Left renal pelvis (tissue), 4 donors: ENCODE data around the gene TASOR. TPM values are rescaled to one million over a fixed set of nuclear protein-coding genes. Genes with fewer than 3 reads are reported as not detected.

Experiments
- DNase-seq, 4 donors: peaks; one replicate each; pipeline ENCODE4 v3.0.0-alpha.2; 2013; ENCODE audit warnings: low read depth in 4 of 4, low spot score in 3 of 4
- polyA plus RNA-seq, 4 donors: library from polyadenylated mRNA; unstranded; fragments of 120-200 nt; gene quantifications; one replicate each; pipeline ENCODE4 v1.2.1, GENCODE V29; 2013; ENCODE audit not compliant: insufficient read length in 4 of 4

TASOR gene
- polyA plus RNA-seq, 4 donors: 73.2 to 81.4 (median 78.9) TPM

DNA sequence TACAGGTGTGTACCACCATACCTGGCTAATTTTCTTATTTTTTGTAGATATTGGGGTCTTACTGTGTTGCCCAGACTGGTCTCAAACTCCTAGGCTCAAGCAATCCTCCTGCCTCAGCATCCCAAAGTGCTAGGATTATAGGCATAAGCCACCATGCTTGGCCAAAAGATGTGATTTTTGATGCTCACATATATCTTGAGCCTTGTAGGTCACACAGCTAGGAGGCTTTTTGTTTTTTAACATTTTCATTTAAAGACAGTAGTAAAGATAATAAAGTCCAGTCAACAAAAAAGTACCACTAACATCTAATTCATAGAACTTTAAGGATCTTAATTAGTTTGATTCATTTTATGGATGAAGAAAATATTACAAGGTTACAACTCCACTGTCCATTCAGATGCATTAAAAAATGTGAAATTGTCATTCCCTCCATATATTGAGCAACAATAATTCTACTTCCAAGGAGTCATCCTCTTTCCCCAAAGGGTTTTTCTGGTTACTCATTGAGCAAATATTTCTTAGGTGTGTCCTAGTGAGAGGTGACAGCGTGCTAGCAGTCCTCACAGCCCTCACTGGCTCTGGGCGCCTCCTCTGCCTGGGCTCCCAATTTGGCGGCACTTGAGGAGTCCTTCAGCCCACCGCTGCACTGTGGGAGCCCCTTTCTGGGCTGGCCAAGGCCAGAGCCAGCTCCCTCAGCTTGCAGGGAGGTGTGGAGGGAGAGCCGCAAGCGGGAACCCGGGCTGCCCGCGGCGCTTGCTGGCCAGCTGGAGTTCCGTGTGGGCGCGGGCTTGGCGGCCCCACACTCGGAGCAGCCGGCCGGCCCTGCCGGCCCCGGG lies 8.3 kb upstream of the TASOR start:
- DNase-seq: no peak

DNA sequence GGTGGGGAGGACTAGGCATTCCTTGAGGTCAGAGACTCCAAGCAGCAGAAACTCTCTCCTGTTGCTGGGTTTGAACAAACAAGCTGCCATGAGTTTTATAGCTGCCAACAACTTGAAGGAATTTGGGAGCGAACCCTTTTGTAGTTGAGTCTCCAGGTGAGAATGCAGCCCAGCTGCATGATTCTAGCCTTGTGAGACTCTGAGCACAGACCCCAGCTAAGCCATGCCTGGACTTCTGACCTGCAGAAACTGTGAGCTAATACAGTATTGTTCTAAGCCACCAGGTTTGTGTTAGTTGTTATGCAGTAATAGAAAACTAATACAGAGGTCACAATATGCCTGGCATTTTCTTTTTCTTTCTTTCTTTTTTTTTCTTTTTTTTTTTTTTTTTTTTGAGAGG lies 6.2 kb upstream of the TASOR start:
- DNase-seq: no peak

DNA sequence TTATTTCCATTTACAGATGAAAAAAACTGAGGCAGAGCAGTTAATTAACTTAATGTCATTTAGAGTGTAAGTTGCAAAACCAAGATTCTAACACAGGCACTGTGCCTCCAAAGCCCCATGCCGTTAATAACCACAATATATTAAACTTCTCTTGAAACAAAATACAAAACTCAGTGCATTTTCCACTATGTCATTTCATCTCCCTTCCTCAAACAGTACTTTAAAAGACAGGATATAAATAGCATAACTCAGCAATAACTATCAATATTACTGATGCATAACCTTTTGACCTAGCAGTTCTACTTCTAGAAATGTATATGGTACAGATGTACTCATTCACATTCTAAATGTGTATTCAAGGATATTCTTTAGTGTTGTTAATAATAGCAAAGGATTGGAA lies 5.1 kb upstream of the TASOR start:
- DNase-seq: no peak

- no peak for DNase-seq
Measured at GRCh38 chr3:56684029-56684428, 964 bp upstream of the TASOR start.

GRCh38 chr3:56682462-56683121 lies 473 bp downstream of the TASOR start:
- DNase-seq: peak; percentile 42 to 70 (median 52)

- no peak for DNase-seq
Measured at GRCh38 chr3:56681984-56682461, 1.0 kb downstream of the TASOR start.

DNA sequence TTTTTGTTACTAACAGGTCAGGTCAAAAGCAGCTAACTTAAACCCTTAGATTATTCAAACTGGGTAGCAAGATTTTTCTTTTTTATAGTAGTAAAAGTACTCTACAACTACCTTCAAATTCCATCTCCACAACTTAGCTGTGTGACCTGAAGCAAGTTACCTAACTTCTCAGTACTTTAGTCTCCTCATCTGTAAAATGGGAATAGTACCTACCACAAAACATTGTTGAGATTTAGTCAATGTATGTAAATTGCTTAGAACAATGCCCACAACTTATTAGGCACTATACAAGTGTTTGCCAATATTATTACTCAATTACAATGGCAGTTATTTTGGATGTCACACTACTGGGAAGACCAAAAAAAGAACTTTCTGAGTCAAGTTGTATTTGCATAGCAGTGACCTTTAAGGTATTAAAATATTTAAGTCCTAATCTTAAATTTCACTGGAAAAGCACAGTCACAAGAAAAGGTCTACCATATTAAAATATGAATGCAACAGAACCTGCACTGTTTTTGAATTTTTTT lies 2.9 kb downstream of the TASOR start:
- no peak for DNase-seq

DNA sequence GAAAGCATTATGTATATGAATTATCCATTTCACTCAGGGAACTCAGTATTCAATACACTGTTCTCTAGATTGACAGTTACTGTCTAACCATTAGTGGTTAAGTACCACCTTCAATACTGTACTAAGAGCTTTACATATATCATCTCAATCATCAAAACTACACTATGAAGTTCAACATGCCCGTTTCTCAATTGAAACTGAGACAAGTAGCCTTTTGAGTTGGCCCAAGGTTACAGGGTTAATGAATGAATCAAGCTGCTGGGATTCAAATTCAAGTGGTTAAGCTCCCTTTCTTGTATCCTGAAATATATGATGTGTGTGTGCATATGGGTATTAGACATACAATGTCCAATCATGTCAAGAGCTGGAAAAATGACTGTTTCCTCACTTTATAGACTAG lies 5.8 kb downstream of the TASOR start:
- no peak for DNase-seq

GRCh38 chr3:56673781-56674457 lies 9.1 kb downstream of the TASOR start:
- no peak for DNase-seq

DNA sequence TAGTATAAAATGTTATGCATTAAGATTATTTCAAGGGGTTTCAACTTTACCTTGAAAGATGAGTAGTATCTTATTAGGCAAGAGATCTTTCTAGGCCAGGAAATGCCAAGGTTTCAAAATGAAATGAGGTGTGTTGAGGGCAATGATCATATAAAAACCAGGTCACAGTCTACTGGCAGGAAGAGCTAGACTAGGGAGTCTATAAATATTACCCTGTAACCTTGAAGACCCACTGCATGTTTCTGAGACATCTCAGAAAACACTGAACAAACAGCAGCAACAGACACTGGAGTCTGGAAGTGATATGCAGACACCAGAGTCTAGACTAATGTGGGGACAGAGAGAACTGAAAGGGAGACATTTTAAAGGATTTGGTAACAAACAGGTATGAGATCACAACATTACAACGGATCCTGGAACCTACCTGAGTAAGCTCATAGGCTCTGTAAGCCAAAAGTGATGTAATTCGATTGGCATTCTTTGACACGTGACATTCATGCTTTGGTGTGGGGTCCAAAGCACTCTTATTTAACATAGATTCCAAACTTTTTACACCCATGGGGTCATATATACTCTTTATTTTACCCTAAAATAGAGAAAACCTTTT lies 15.0 kb downstream of the TASOR start:
- DNase-seq: no peak

GRCh38 chr3:56664823-56665222 lies 18.2 kb downstream of the TASOR start:
- no peak for DNase-seq

GRCh38 chr3:56655709-56656108 lies 27.4 kb downstream of the TASOR start:
- DNase-seq: no peak

- DNase-seq: no peak
Measured at GRCh38 chr3:56654460-56654859, 28.6 kb downstream of the TASOR start.

DNA sequence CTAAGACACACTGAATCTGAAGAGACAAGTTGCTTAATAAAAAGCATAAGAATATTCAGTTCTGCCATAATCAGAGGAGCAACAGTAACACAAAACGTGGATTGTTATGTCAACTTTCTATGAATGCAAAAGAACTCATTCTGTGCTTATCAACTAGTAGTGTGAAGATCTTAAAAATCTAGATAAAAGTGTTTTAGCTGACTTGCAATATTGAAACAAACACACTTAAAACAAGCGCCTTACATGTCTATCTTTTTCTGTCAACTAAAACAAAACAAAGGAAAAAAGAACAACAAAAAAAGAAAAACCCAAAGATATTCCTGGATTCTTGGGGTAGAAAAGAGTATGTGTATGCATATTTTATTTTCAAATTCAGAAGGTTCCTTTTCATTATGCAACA lies 37.7 kb downstream of the TASOR start:
- no peak for DNase-seq

DNA sequence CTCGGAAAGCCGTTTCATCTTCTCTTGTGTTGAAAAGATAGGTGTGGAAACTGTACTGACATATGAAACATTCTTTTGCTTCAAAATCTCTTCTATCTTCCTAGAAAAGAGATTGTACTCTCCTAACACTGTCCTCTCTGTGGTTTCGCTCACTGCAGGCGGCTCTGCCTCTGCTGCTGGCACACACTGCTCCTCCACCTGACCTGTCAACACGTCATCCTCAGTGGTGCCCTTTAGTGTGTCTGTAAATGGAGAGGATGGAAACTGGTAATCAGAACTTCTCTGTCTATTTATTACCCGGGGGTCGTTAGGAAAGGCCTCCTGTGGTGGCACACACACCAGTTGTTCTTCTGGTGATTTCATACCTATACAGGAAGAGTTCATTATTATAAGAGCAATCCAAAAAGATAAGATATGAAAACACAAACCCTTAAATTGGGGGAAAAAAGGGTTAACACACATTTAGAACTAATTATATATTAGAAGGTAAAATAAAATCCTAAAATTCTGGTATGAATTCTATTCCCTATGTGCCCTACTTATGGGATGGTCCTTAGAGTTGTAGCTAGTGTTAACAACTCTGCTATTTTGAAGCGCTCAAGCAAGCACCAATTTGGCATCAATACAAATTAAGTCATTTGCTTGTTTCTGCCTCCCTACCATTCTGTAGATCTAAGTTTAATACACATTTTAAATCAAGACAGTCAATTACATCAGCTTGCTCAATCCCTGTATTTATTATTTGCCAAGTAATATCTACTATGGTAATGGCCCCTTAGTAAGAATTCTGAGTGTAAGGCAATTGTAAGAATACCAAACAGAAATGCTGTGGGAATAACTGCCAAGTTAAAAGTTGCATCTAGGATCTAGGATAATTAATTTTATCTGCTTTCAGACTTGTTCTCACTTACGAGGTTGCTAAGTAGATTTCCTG lies 49.2 kb downstream of the TASOR start:
- DNase-seq: no peak

Other genes with a start within 250 kb of the TASOR start
- gene ERC2, start 214.8 kb downstream of the TASOR start, polyA plus RNA-seq: 1 to 10 TPM; 1.2 to 5.3 (median 2.9) TPM
- gene CCDC66, start 126.1 kb downstream of the TASOR start, polyA plus RNA-seq: 10 to 100 TPM; 25.5 to 50.6 (median 33.8) TPM
- gene ARHGEF3, start 118.7 kb upstream of the TASOR start, polyA plus RNA-seq: 10 to 100 TPM; 20.5 to 86.1 (median 78.7) TPM